HG03175 (cell line): ENCODE results near the gene BEND7.
"Not testable (repeated sequence)": the region's sequence is repeated elsewhere in the genome, so short reads cannot be mapped to it uniquely, and the experiment has no call there.

Source experiments
- ATAC-seq: cut with Tn5 transposase; IDR thresholded peaks from one replicate; pipeline ENCODE4 v1.9.1; 2021; ENCODE audit warnings: mild to moderate bottlenecking, moderate library complexity; ENCODE audit not compliant: unreplicated experiment

Gene BEND7, protein sequence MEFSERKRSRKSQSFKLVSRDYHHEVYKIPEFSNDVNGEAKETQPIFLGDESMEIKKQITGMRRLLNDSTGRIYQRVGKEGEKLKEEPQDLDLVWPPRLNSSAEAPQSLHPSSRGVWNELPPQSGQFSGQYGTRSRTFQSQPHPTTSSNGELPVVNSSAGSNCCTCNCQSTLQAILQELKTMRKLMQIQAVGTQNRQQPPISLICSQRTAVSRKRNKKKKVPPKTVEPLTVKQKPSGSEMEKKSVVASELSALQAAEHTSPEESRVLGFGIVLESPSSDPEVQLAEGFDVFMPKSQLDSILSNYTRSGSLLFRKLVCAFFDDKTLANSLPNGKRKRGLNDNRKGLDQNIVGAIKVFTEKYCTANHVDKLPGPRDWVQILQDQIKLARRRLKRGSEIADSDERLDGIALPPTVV

DNA sequence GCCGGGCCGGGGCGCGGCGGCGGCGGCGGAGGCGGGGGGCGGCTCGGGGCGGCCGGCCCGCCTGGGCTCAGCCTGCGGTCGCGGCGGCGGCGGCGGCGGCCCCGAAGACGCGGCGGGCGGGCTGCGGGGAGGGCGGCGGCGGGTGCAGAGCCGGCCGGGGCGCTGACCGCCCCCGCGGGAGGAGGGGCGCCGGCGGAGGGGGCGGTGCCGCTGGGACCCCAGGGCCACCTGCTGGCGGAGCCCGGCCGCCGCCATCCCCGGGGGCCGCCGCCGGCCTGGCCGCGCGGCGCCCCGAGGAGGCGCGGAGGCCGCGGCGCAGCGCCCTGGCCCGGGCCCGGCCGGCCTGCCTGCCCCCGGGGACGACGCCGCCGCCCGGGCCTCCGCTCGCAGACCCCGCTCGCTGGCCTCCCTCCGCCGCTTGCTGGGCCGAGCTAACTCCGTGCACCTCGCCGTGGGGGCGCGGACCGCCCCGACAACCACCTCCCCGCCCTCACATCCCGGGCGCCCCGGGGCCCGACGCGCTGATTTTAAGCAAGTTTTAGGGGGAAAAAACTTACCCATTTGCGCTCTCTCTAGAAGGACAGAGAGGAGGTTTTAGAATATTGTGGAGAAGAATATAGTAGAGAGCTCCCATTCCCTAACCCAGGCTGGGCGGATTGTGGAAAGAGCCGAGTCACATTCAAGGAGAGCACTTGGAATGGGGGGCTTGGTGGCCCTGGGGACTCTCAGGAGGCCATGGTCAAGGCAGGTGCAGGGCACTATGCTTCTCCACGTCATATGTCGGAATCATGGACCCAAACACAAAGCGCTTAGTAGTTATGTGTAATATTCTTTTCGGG, at the start of gene BEND7:
Gene BEND7 (minus strand): TSS at position 140 of the 839 bp plus-strand sequence. CDS start 481 bp downstream, outside the sequence.
- no peak for ATAC-seq

DNA sequence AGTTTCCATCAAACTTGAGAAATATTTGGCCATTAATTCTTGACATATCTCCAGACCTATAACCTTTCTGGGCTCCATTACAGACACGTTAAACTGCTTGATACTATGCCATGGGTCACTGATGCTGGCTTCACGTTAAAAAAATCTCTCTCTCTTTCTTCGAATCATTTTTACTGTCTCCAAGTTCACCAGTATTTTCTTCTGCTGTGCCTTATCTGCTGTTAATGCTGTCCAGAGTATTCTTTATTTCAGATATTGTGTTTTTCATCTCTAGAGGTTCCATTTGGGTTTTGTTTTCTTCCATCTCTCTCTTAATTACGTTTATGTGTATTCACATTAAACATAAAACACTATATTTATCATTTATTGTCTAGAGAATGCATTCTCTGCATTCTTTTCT, 45.1 kb upstream of the BEND7 start:
- ATAC-seq = no peak

DNA sequence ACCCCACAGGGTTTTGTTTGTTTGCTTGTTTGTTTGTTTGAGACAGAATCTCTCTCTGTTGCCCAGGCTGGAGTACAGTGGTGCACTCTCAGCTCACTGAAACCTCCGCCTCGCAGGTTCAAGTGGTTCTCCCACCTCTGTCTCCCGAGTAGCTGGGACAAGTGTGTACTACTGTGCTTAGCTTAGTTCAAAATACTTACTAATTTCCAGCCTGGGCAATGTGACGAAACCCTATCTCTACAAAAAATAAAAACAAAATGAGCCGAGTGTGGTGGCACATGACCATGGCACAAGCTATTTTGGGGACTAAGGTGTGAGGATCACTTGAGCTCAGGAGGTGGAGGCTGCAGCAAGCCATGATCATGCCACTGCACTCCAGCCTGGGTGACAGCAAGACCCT, 42.7 kb upstream of the BEND7 start:
- ATAC-seq = no peak

DNA sequence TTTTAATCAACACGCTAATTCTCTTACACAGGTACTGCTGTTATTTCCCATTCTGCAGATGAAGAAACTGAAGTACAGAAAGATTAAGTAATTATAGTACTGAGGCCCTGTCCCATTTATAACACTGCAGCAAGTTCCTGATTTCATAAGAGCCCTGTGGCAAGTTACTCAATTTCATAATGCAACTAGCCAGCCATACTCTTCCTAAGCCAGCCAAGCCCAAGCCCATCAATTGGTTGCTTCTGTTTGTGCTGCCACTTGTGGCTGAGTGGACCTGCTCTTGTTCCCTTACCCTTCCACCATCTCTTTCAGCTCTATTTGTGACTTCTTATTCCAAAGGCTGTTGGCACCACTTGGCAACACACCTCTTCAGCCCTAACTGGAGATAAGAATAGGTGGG, 38.2 kb upstream of the BEND7 start:
- ATAC-seq = no peak

DNA sequence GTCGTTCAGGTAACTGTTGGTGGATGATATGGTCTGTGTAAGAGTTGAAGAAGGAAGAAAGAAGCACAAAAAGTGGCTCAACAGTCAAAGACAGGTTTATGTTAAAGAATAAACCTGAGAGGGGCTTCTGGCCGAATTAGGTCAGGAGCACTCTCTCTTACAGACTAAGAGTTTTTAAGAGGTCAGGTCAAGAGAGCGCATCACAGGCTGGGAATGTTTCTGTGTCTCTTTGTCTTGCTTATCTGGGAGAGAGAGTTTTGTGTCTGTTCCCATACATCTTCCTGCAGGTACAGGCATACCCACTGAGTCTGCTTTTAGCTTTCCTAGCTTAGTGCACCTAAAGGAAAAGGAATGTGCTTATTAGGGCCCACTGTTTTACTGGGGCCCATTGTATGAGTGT, 35.8 kb upstream of the BEND7 start:
- ATAC-seq = no peak

DNA sequence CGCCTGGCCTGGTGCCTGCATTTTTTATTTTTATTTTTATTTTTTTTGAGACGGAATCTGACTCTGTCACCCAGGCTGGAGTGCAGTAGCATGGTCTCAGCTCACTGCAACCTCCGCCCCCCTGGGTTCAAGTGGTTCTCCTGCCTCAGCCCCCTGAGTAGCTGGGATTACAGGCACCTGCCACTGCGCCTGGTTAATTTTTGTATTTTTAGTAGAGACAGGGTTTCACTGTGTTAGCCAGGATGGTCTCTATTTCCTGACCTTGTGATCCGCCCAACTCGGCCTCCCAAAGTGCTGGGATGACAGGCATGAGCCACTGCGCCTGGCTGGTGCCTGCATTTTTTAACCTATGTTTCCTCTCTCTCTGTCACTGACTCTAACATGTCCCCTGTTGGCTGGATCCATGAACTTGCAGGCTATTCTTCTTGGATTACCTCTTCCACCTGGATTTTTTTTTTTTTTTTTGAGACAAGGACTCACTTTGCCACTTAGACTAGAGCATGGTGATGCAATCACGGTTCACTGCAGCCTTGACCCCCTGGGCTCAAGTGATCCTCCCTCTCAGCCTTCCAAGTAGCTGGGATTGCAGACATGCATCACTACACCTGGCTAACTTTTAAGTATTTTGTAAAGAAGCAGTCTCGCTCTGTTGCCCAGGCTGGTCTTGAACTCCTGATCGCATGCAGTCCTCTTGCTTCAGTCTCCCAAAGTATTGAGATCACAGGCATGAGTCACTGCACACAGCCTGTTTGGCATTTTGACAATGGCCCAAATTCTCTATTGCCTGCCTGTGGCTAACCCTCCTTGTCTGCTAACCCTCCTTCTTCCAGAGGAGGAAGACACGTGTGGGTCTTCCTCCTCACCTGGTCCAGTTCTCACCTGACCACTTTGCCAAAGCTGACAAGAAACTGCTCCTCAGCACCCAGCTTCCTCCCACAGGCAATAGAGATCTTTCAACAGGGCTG, 34.9 kb upstream of the BEND7 start:
- no peak for ATAC-seq

DNA sequence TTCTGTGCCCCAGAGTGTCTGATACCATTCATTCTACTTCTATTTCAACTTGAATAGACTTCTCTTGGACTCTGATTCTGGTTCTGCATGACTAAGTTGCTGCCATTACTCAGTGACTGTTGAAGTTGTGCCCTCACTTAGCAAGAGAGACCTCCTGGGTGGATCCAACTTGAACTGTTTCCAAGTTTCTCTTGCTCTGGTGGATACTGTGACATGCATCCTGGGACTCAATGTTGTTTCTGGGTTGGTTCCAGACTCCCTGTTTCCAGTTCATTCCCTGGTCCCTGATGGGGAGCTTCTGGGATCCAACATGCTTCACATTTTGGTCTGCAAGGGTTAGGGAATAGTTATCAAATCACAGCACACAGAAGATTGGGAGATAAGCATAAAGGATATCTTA, 31.8 kb upstream of the BEND7 start:
- ATAC-seq = no peak

DNA sequence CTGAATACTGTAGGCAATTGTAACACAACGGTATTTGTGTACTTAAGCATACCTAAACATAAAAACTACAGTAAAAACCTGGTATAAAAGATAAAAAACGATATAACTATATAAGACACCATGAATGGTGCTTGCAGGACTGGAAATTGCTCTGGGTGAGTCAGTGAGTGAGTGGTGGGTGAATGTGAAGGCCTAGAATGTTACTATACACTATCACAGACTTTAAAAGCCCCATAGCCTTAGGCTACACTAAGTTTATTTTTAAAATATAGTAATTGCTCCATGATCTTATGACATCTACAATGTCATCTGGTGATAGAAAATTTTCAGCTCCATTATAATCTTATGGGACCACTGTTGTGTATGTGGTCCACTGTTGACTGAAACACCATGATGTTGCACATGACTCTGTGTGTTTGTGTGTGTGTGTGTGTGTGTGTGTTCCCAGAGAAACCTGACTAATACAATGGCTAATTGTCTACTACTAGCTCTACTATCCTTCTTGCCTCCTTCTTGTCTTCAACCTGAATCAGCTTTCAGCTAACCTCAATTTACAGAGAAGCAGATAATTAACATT, 30.4 kb upstream of the BEND7 start:
- no peak for ATAC-seq

DNA sequence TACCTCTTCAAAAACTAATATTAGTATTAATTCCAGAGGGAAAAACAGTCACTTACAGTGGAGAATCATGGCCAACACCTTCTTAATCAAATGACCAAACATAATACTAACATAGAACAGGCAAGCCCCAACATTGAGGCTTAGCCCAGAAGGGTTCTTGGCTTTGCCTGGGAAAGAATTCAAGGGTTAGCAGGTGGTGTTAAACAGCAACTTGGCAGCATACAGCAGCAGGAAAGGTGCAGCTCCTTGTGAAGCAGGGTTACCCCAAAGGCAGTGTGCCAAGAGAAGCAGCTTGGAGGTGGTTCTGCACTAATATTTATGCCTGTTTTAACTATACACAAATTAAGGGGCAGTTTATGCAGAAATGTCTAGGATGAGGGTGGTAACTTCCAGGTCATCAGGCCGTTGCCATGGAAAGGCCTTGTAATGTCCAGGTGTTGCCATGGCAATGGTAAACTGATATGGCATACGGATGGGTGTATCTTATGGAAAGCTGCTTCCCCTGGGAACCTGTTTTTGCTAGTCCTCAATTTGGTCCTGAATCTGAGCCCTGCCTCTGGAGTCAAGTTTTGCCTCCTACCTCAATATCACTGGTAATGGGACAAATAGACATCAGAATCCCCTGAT, 27.2 kb upstream of the BEND7 start:
- no peak for ATAC-seq

DNA sequence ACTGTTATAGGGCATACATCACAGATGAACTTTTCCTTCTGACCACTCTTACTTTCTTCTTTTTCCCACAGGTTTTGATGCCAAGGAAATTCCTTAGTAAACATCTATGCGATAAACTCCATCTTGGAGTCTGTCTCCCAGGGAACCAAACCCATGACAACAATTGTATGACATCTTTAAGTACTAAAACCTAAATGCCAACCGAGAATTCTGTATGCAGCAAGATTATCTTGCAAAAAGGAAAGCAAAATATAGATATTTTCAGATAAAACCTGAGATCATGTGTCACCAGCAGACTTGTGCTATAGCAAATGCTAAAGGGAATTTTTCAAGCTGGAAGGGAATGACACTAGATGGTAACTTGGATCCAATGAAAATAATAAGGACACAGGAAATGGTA, 22.0 kb upstream of the BEND7 start:
- no peak for ATAC-seq

DNA sequence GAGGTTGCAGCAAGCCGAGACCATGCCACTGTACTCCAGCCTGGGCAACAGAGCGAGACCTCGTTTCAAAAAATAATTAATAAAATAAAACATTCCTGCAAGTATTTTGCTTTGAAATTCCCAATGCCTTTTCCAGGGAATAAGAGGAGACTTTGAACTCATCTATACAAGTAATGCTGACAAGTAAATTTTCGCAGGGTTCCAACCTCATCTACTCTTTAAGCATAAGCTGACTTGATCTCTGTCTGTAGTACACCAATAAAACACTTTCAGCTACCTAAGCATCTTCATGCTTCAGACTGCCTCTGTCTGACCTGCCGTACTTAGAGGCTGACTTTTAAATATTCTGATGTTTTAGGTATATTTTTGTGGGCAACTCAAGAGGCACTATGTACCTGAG, 13.7 kb upstream of the BEND7 start:
- ATAC-seq = no peak

DNA sequence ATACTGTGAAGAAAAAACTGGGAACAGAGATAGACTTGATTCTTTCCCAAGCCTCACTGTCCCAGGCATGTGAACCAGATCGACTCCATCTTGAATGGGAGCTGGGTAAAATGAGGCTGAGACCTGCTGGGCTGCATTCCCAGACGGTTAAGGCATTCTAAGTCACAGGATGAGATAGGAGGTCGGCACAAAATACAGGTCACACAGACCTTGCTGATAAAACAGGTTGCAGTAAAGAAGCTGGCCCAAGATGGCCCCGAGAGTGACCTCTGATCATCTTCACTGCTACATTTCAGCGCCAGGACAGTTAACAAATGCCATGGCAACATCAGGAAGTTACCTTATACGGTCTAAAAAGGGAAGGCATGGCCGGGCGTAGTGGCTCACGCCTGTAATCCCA, 9.2 kb upstream of the BEND7 start:
- ATAC-seq = not testable (repeated sequence)

DNA sequence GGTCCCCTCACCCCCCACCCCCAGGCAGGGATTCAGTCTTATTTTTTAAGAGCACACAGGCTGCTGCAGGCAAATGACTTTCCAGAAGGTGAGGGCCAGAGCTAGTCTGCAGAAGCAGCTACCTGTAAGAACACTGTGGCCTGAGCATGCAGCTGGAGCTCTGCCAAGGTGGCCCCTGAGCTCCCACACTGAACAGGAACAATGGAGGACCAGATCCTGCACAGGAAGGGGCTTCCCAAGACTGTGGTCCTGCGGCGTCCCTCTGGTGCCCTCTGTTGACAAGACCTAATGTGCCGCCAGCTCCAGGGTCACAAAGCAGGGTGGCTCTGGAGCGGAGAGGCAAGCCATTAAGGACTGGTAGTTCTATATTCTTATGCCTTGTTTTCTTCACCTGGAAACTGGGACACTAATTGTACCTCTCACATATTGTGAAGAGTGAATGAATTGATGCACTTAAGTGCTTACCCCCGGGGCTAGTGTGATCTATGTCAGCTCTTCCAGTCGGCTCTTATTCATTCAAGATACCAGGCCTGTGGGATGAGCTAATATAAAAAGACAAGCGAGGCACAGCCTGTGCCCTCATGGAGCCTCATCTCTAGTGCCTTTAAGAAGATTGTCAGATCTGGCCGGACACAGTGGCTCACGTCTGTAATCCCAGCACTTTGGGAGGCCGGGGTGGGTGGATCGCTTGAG, 8.0 kb upstream of the BEND7 start:
- ATAC-seq = no peak

DNA sequence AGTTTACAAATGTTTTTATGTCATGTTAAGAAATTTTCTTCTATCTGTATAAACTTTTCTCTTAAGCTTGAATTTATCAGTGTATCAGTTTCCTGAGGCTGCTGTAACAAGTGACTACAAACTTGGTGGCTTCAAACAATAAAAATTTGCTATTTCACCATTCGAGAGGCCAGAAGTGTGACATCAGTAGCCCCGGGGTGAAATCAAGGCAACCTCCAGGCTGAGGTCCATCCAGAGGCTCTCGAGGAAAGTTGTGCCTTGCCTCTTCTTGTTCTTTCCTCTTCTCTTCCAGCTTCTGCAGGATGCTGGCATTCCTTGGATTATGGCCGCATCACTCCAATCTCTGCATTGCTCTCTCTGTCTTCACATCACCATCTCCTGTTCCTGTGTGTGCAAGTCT, 6.5 kb upstream of the BEND7 start:
- no peak for ATAC-seq

DNA sequence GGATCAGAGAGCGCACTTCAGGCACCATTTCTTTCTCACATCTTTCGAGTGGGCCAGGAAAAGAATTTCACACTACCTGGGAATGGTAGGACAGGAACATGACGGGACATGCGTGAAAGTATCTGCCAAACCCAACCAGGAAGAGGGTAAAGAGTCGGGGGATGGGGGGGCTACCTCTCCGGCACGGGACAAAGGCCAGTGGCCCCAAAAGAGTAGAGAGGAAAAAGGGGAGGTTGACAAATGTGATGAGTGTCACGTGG, 830 bp upstream of the BEND7 start:
- ATAC-seq = no peak

DNA sequence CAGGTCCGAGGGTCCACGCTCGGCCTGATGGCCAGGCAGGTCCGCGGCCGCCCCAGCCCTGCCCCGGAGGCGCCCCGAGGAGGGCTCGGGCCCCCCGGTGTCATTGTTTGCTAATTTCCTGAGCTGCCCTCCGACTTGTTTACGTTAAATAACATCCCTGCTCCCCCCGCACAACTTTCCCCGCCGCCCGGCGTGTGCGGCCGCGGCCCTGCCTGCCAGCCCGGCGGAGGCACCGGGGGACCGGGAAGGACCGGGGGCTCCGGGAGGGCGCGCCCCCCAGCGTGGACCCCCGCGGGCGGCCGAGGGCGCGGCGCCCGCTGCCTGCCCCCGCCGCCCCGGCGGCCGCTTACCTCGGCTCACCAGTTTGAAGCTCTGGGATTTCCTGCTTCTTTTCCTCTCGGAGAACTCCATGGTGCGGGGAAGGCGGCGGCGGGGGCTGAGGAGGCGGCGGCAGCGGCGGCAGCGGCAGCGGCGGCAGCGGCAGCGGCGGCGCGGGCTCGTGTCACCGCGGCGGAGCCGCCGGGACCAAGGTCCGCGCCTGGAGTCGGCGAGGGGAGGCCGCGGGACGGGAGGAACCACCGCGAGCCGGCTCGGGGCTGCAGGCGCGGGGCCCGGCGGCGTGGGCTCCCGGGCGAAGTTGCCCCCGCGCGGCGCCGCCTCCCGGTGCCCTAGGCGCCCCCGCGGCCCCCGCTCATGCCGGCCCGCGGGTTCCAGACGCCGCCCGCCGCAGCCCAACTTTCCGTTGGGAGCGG, 515 bp downstream of the BEND7 start:
- ATAC-seq = no peak

DNA sequence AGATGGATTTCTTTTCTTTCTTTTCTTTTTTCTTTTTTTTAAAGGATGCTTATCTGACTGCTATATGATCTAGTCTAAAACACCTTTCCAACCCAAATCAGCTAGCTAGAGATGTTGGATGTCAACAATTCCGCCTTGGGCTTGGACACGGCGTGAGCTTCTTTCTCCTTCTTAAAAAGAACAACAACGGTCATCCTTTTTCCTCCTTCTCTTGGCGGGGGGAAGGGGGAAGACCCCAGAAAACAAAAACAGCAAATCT, 1.0 kb downstream of the BEND7 start:
- no peak for ATAC-seq

DNA sequence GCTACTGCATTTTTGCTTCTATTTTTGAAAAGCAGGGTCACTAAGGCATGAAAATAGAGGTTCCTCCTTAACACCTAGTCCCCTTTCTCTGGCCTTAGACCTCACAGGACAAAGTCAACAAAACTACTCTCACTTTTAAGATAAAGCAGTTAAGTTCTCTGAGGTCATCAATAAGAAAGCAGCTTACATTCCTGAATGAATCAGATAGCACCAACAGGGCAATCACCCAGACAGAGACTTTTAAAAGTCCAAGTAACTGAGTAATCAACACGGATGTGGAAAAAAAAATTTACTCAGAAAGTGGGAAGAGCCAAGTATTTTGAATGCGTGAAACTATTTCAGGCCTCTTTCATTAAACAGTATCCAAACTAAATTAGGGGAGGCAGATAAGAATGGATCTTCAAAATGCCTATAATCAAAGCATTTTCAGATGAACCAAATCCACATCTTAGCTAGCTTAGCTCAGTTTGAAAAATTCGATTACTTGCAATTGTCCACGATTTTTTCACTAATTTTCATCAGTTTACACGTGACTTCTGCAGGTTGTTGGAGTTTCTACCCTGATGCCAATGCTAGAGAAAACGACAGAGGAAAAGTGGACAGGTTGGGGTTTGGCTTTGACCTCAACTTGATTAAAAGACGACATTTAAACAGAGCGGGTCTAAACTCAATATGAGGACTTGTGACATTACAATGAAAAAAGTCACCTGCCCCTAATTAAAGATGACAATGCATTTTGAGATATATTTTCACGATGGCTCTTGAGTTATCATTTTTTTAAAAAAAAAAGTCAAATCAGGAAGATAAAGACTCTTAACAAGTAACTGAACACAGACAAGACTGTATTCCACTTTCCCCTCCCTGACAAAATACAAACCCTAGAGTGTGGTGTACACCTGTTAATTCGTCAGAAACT, 1.6 kb downstream of the BEND7 start:
- ATAC-seq = no peak
